ACHN (cell line): ENCODE results near the gene HIPK3.

Experiments used
- DNase-seq: peaks from one replicate; pipeline ENCODE4 v3.0.0-alpha.2; 2015
- in situ Hi-C: cut with HindIII; loops from 2 replicates; pipeline ENCODE4 v1.10.0; 2017; ENCODE audit warnings: low sequenced_read_pairs, low pct_ligation_motif_present, low pct_unique_long_range_greater_than_20kb

HIPK3 gene

GRCh38 chr11:33376331-33377310, 119.4 kb downstream of the HIPK3 start:
- in situ Hi-C loops, result no loop called here
- DNase-seq, result no peak

GRCh38 chr11:33377412-33378370, 120.5 kb downstream of the HIPK3 start:
- in situ Hi-C loops, result no loop called here
- no peak for DNase-seq

GRCh38 chr11:33379947-33380346, 122.8 kb downstream of the HIPK3 start:
- in situ Hi-C loops, result no loop called here
- DNase-seq, result no peak

- no peak for DNase-seq
- in situ Hi-C loops, result no loop called here
Observed at GRCh38 chr11:33383075-33383919, 126.1 kb downstream of the HIPK3 start.

- in situ Hi-C loops, result no loop called here
Observed at GRCh38 chr11:33383920-33384209, 126.7 kb downstream of the HIPK3 start.

GRCh38 chr11:33384220-33384619, 127.0 kb downstream of the HIPK3 start:
- no peak for DNase-seq
- in situ Hi-C loops, result no loop called here

More at GRCh38 chr11:33383920-33384209, 126.7 kb downstream of the HIPK3 start:
- no peak for DNase-seq

GRCh38 chr11:33387581-33387980, 130.4 kb downstream of the HIPK3 start:
- DNase-seq, result no peak
- in situ Hi-C loops, result no loop called here

GRCh38 chr11:33387996-33388395, 130.8 kb downstream of the HIPK3 start:
- in situ Hi-C loops, result no loop called here
- DNase-seq, result peak; percentile 6

GRCh38 chr11:33388793-33389525, 131.8 kb downstream of the HIPK3 start:
- in situ Hi-C loops, result no loop called here

GRCh38 chr11:33389635-33390034, 132.5 kb downstream of the HIPK3 start:
- no peak for DNase-seq
- in situ Hi-C loops, result no loop called here

More at GRCh38 chr11:33388793-33389525, 131.8 kb downstream of the HIPK3 start:
- DNase-seq, result no peak

GRCh38 chr11:33390944-33391892, 134.0 kb downstream of the HIPK3 start:
- DNase-seq, result no peak
- in situ Hi-C loops, result no loop called here

- no peak for DNase-seq
- in situ Hi-C loops, result no loop called here
Observed at GRCh38 chr11:33391893-33392251, 134.7 kb downstream of the HIPK3 start.

GRCh38 chr11:33394431-33395109, 137.4 kb downstream of the HIPK3 start:
- in situ Hi-C loops, result no loop called here
- no peak for DNase-seq

GRCh38 chr11:33396361-33396760, 139.2 kb downstream of the HIPK3 start:
- in situ Hi-C loops, result no loop called here
- DNase-seq, result no peak

GRCh38 chr11:33399421-33399820, 142.2 kb downstream of the HIPK3 start:
- in situ Hi-C loops, result no loop called here
- no peak for DNase-seq

- DNase-seq, result peak; percentile 38
- in situ Hi-C loops, result no loop called here
Observed at GRCh38 chr11:33402066-33402465, 144.9 kb downstream of the HIPK3 start.
